ENCODE measurements around the gene PINLYP.
A peak's percentile ranks its signal among the peaks of the same experiment; 100 is the strongest.
"Not testable (repeated sequence)": the region's sequence is repeated elsewhere in the genome, so short reads cannot be mapped to it uniquely, and the experiment has no call there.

Gene PINLYP

DNA sequence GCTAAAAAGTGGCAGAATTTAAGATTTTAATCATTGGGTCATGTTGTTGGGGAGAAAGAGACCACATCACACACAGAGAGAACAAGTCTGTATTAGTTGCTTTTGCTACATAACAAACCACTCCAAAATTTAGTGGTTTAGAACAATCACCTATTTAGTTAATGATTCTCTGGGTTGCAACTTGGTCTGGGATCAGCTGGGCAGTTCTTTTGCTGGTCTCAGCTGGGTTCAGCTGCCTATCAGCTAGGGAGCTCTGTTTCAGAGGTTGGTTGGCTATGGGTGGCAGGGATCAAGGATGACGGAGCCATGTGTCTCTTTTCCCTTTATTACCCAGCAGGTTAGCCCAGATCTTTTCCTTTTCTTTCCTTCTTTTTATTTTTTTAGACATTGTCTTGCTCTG lies 8.9 kb downstream of the PINLYP start:
- H3K9me2 ChIP-seq (ENCODE audit: low read depth, low read length), result no peaks in the 10 kb centered on the region
- H3K4me2 ChIP-seq (ENCODE audit: low read length), result no peak overlapping the region
- peak overlapping the region; percentile 56; the same call in 1 of the 2 replicates for H2AFZ ChIP-seq (ENCODE audit: low read length)
- TF ChIP-seq EZH2 (IDR thresholded peaks at IDR 0.05; ENCODE audit: borderline replicate concordance, low read length), result no peak
- TF ChIP-seq, protein P1, sequence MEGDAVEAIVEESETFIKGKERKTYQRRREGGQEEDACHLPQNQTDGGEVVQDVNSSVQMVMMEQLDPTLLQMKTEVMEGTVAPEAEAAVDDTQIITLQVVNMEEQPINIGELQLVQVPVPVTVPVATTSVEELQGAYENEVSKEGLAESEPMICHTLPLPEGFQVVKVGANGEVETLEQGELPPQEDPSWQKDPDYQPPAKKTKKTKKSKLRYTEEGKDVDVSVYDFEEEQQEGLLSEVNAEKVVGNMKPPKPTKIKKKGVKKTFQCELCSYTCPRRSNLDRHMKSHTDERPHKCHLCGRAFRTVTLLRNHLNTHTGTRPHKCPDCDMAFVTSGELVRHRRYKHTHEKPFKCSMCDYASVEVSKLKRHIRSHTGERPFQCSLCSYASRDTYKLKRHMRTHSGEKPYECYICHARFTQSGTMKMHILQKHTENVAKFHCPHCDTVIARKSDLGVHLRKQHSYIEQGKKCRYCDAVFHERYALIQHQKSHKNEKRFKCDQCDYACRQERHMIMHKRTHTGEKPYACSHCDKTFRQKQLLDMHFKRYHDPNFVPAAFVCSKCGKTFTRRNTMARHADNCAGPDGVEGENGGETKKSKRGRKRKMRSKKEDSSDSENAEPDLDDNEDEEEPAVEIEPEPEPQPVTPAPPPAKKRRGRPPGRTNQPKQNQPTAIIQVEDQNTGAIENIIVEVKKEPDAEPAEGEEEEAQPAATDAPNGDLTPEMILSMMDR (IDR thresholded peaks at IDR 0.05; ENCODE audit: low read length), result no peak
- no peak overlapping the region for H3K9ac ChIP-seq (ENCODE audit: low read length)
- H3K79me2 ChIP-seq (ENCODE audit: insufficient read depth, low read length), result no peaks in the 10 kb centered on the region
- no peaks in the 10 kb centered on the region for H3F3A ChIP-seq (ENCODE audit: insufficient read depth, low read length)
- peaks cover 15% of the 10 kb centered on the region for H3K4me1 ChIP-seq (ENCODE audit: insufficient read depth, low read length, severe bottlenecking)
- H3K27me3 ChIP-seq (ENCODE audit: insufficient read depth, low read length), result no peaks in the 10 kb centered on the region
- no peaks in the 10 kb centered on the region for H3K9me3 ChIP-seq (ENCODE audit: low read length)
- peak overlapping the region; percentile 36 for H3K27ac ChIP-seq (ENCODE audit: low read depth, low read length, poor library complexity, severe bottlenecking)
- no peaks in the 10 kb centered on the region for H3K36me3 ChIP-seq (ENCODE audit: insufficient read depth, low read length)
- no peak overlapping the region for H3K4me3 ChIP-seq (ENCODE audit: low read depth, low read length, poor library complexity, severe bottlenecking)
- H4K20me1 ChIP-seq (ENCODE audit: insufficient read depth, low read length), result no peaks in the 10 kb centered on the region

DNA sequence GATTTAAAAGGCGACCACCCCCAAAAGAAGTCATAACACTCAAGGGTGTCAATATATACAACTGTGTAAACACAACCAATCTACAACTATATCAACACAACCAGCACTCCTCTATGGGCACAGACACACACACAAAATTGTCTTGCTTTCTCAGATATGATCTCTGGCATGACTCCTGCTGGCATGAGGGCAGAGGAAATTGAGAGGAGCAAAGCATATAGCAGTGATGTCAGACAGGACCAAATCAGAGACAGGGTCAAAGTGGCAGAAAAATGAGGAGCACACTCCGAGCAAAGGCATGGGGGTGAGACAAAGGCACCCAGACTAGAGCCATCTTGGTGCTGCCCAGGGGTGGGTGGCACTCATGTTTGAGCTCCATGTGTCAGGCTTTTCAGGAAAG lies 10.7 kb downstream of the PINLYP start:
- H3K4me2 ChIP-seq (ENCODE audit: low read length), result no peak overlapping the region
- H3K27me3 ChIP-seq (ENCODE audit: insufficient read depth, low read length), result no peaks in the 10 kb centered on the region
- no peak overlapping the region for H3K9ac ChIP-seq (ENCODE audit: low read length)
- no peaks in the 10 kb centered on the region for H3K9me2 ChIP-seq (ENCODE audit: low read depth, low read length)
- no peak overlapping the region for H3K27ac ChIP-seq (ENCODE audit: low read depth, low read length, poor library complexity, severe bottlenecking)
- H3F3A ChIP-seq (ENCODE audit: insufficient read depth, low read length), result no peaks in the 10 kb centered on the region
- no peak overlapping the region for H3K4me3 ChIP-seq (ENCODE audit: low read depth, low read length, poor library complexity, severe bottlenecking)
- no peak overlapping the region for H2AFZ ChIP-seq (ENCODE audit: low read length)
- H3K9me3 ChIP-seq (ENCODE audit: low read length), result no peaks in the 10 kb centered on the region
- no peaks in the 10 kb centered on the region for H4K20me1 ChIP-seq (ENCODE audit: insufficient read depth, low read length)
- H3K4me1 ChIP-seq (ENCODE audit: insufficient read depth, low read length, severe bottlenecking), result peaks cover 20% of the 10 kb centered on the region
- TF ChIP-seq EZH2 (IDR thresholded peaks at IDR 0.05; ENCODE audit: borderline replicate concordance, low read length), result no peak
- TF ChIP-seq, protein P1 (IDR thresholded peaks at IDR 0.05; ENCODE audit: low read length), result no peak
- H3K36me3 ChIP-seq (ENCODE audit: insufficient read depth, low read length), result no peaks in the 10 kb centered on the region; the same call in 1 of the 2 replicates
- no peaks in the 10 kb centered on the region for H3K79me2 ChIP-seq (ENCODE audit: insufficient read depth, low read length)

DNA sequence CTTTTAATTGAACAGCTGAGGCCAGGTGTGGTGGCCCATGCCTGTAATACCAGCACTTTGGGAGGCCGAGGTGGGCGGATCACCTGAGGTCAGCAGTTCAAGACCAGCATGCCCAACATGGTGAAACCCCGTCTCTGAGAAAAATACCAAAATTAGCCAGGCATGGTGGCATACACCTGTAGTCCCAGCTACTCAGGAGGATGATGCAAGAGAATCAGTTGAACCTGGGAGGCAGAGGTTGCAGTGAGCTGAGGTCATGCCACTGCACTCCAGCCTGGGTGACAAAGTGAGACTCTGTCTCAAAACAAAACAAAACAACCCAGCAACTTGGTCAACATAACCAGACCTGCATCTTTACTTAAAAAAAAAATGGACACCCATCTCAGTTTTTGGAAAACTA lies 11.4 kb downstream of the PINLYP start:
- not testable (repeated sequence) for H3K27me3 ChIP-seq (ENCODE audit: insufficient read depth, low read length); H4K20me1 ChIP-seq (ENCODE audit: insufficient read depth, low read length); H3K36me3 ChIP-seq (ENCODE audit: insufficient read depth, low read length); H3K27ac ChIP-seq (ENCODE audit: low read depth, low read length, poor library complexity, severe bottlenecking); H2AFZ ChIP-seq (ENCODE audit: low read length); H3K9me3 ChIP-seq (ENCODE audit: low read length); H3K79me2 ChIP-seq (ENCODE audit: insufficient read depth, low read length); H3K9me2 ChIP-seq (ENCODE audit: low read depth, low read length); H3K4me2 ChIP-seq (ENCODE audit: low read length); H3K4me3 ChIP-seq (ENCODE audit: low read depth, low read length, poor library complexity, severe bottlenecking); H3K9ac ChIP-seq (ENCODE audit: low read length); H3F3A ChIP-seq (ENCODE audit: insufficient read depth, low read length)
- H3K4me1 ChIP-seq (ENCODE audit: insufficient read depth, low read length, severe bottlenecking), result peaks cover 20% of the 10 kb centered on the region

DNA sequence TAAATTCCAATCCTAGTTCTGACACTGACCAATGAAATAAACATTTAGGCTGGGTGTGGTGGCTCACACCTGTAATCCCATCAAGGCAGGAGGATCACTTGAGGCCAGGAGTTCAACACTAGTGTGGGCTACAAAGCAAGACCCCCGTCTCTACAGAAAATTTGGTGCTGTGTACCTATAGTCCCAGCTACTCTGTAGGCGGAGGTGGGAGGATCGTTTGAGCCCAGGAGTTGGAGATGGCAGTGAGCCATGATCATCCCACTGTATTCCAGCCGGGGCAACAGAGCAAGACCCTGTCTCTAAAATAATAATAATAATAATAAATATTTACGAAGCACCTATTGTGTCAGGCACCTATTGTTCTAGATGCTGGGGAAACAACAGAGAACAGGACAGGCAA lies 13.7 kb downstream of the PINLYP start:
- no peaks in the 10 kb centered on the region for H4K20me1 ChIP-seq (ENCODE audit: insufficient read depth, low read length)
- peaks cover 13% of the 10 kb centered on the region; the same call in 1 of the 2 replicates for H3K36me3 ChIP-seq (ENCODE audit: insufficient read depth, low read length)
- no peak overlapping the region for H3K4me3 ChIP-seq (ENCODE audit: low read depth, low read length, poor library complexity, severe bottlenecking)
- H3K9ac ChIP-seq (ENCODE audit: low read length), result no peak overlapping the region
- no peak overlapping the region for H3K27ac ChIP-seq (ENCODE audit: low read depth, low read length, poor library complexity, severe bottlenecking)
- no peak overlapping the region for H3K4me2 ChIP-seq (ENCODE audit: low read length)
- H2AFZ ChIP-seq (ENCODE audit: low read length), result no peak overlapping the region
- TF ChIP-seq, protein P1 (IDR thresholded peaks at IDR 0.05; ENCODE audit: low read length), result no peak
- TF ChIP-seq EZH2 (IDR thresholded peaks at IDR 0.05; ENCODE audit: borderline replicate concordance, low read length), result no peak
- H3K9me2 ChIP-seq (ENCODE audit: low read depth, low read length), result no peaks in the 10 kb centered on the region
- H3K4me1 ChIP-seq (ENCODE audit: insufficient read depth, low read length, severe bottlenecking), result peaks cover 12% of the 10 kb centered on the region
- no peaks in the 10 kb centered on the region for H3K27me3 ChIP-seq (ENCODE audit: insufficient read depth, low read length)
- no peaks in the 10 kb centered on the region for H3F3A ChIP-seq (ENCODE audit: insufficient read depth, low read length)
- no peaks in the 10 kb centered on the region for H3K79me2 ChIP-seq (ENCODE audit: insufficient read depth, low read length)
- no peaks in the 10 kb centered on the region for H3K9me3 ChIP-seq (ENCODE audit: low read length)
